Skeletal muscle tissue (tissue), 4 donors: Measurements from ENCODE around the gene TARS3. TPM values are rescaled to one million over a fixed set of nuclear protein-coding genes. Genes with fewer than 3 reads are reported as not detected.
A peak's percentile ranks its signal among the peaks of the same experiment; 100 is the strongest.
"Not testable (repeated sequence)": the region's sequence is repeated elsewhere in the genome, so short reads cannot be mapped to it uniquely, and the experiment has no call there.

Source experiments
- H3K27ac ChIP-seq: one replicate; pipeline ENCODE4 v1.7.0; 2013; ENCODE audit warnings: mild to moderate bottlenecking, low read depth, low read length, inconsistent platforms
- H3K27me3 ChIP-seq, 3 donors: one replicate each; pipeline ENCODE4 v1.7.0; 2013; ENCODE audit warnings: low read length in 3 of 3; ENCODE audit not compliant: control insufficient read depth in 3 of 3, insufficient read depth in 3 of 3
- H3K36me3 ChIP-seq, 3 donors: one replicate each; pipeline ENCODE4 v1.7.0; 2013; ENCODE audit warnings: low read length in 3 of 3; ENCODE audit not compliant: control insufficient read depth in 3 of 3, insufficient read depth in 3 of 3
- H3K4me1 ChIP-seq, 3 donors: one replicate each; pipeline ENCODE4 v1.7.0; 2013; ENCODE audit warnings: low read length in 3 of 3, mild to moderate bottlenecking in 3 of 3; ENCODE audit not compliant: control insufficient read depth in 3 of 3, insufficient read depth in 3 of 3
- H3K4me3 ChIP-seq, 3 donors: one replicate each; pipeline ENCODE4 v1.7.0; 2013; ENCODE audit warnings: low read length in 3 of 3
- H3K9ac ChIP-seq, 3 donors: one replicate each; pipeline ENCODE4 v1.7.0; 2013; ENCODE audit warnings: low read length in 3 of 3, mild to moderate bottlenecking in 3 of 3, moderate library complexity in 2 of 3, low read depth in 1 of 3
- H3K9me3 ChIP-seq, 3 donors: one replicate each; pipeline ENCODE4 v1.7.0; 2013; ENCODE audit warnings: low read length in 3 of 3; ENCODE audit not compliant: control insufficient read depth in 3 of 3
- total RNA-seq: library from RNA; depleted of rRNA; stranded (reverse); fragments of >200 nt; gene quantifications from one replicate; pipeline ENCODE4 v1.2.3, GENCODE V29; 2014
- donor health status: Osteomylitis.

TARS3 gene
- total RNA-seq, 1 donor from 2014 or later = 21.4 TPM

- Histone ChIP-seq H3K36me3 (peaks cover 0 to 19% (median 9%) of the 10 kb centered on the region in 3 donors), H3K27me3 (no peaks in the 10 kb centered on the region), H3K4me1 (peaks cover 3 to 6% (median 3%) of the 10 kb centered on the region in 3 donors), H3K9ac (no peak overlapping the region), H3K27ac (no peak overlapping the region), H3K9me3 (no peaks in the 10 kb centered on the region), H3K4me3 (no peak overlapping the region)
Measured at GRCh38 chr15:101637038-101637437, 87.2 kb downstream of the TARS3 start.

GRCh38 chr15:101635944-101636727 lies 88.1 kb downstream of the TARS3 start:
- H3K9ac ChIP-seq = no peak overlapping the region
- H3K36me3 ChIP-seq = peaks cover 0 to 16% (median 9%) of the 10 kb centered on the region in 3 donors
- no peak overlapping the region for H3K27ac ChIP-seq
- H3K4me3 ChIP-seq = no peak overlapping the region
- H3K4me1 ChIP-seq = peaks cover 3 to 6% (median 3%) of the 10 kb centered on the region in 3 donors
- H3K9me3 ChIP-seq = no peaks in the 10 kb centered on the region
- H3K27me3 ChIP-seq = no peaks in the 10 kb centered on the region

- Histone ChIP-seq H3K36me3 (peaks cover 0 to 4% (median 0%) of the 10 kb centered on the region in 3 donors), H3K9ac (no peak overlapping the region), H3K27ac (no peak overlapping the region), H3K27me3 (no peaks in the 10 kb centered on the region), H3K4me1 (no peaks in the 10 kb centered on the region), H3K4me3 (no peak overlapping the region), H3K9me3 (no peaks in the 10 kb centered on the region)
Measured at GRCh38 chr15:101633356-101633755, 90.9 kb downstream of the TARS3 start.

- H3K4me3 ChIP-seq, H3K9ac ChIP-seq, H3K36me3 ChIP-seq, H3K27ac ChIP-seq, H3K27me3 ChIP-seq, H3K9me3 ChIP-seq: not testable (repeated sequence)
- peaks cover 0 to 25% (median 16%) of the 10 kb centered on the region in 3 donors for H3K4me1 ChIP-seq
Measured at GRCh38 chr15:101626729-101627128, 97.5 kb downstream of the TARS3 start.

- H3K4me3 ChIP-seq = peak overlapping the region in 2 of 3 donors; percentile 15 to 21
- peaks cover 1 to 27% (median 17%) of the 10 kb centered on the region in 3 donors for H3K4me1 ChIP-seq
- H3K9me3 ChIP-seq = no peaks in the 10 kb centered on the region
- H3K9ac ChIP-seq = peak overlapping the region in 1 of 3 donors; percentile 41
- no peaks in the 10 kb centered on the region for H3K27me3 ChIP-seq
- H3K27ac ChIP-seq = peak overlapping the region; percentile 54
- H3K36me3 ChIP-seq = no peaks in the 10 kb centered on the region
Measured at GRCh38 chr15:101625980-101626379, 98.3 kb downstream of the TARS3 start.

- Histone ChIP-seq H3K4me1 (peaks cover 7 to 30% (median 20%) of the 10 kb centered on the region in 3 donors), H3K36me3 (no peaks in the 10 kb centered on the region), H3K27ac (peak overlapping the region; percentile 54), H3K27me3 (no peaks in the 10 kb centered on the region), H3K9me3 (no peaks in the 10 kb centered on the region), H3K9ac (peak overlapping the region in 1 of 3 donors; percentile 43), H3K4me3 (no peak overlapping the region)
Measured at GRCh38 chr15:101625184-101625583, 99.1 kb downstream of the TARS3 start.

GRCh38 chr15:101623367-101624304 lies 100.6 kb downstream of the TARS3 start:
- Histone ChIP-seq H3K27me3 (no peaks in the 10 kb centered on the region), H3K4me3 (no peak overlapping the region), H3K4me1 (peaks cover 19 to 45% (median 32%) of the 10 kb centered on the region in 3 donors), H3K36me3 (no peaks in the 10 kb centered on the region), H3K9ac (no peak overlapping the region), H3K9me3 (no peaks in the 10 kb centered on the region), H3K27ac (no peak overlapping the region)

GRCh38 chr15:101621961-101622360 lies 102.3 kb downstream of the TARS3 start:
- no peaks in the 10 kb centered on the region for H3K27me3 ChIP-seq
- H3K9me3 ChIP-seq = no peaks in the 10 kb centered on the region
- H3K36me3 ChIP-seq = no peaks in the 10 kb centered on the region
- no peak overlapping the region for H3K4me3 ChIP-seq
- H3K4me1 ChIP-seq = peaks cover 35 to 60% (median 38%) of the 10 kb centered on the region in 3 donors
- H3K27ac ChIP-seq = no peak overlapping the region
- no peak overlapping the region for H3K9ac ChIP-seq

- Histone ChIP-seq H3K9me3 (no peaks in the 10 kb centered on the region), H3K9ac (peak overlapping the region; percentile 74 to 82 (median 76)), H3K27me3 (no peaks in the 10 kb centered on the region), H3K4me3 (peak overlapping the region; percentile 61 to 63 (median 62)), H3K27ac (peak overlapping the region; percentile 86), H3K4me1 (peaks cover 45 to 66% (median 48%) of the 10 kb centered on the region in 3 donors), H3K36me3 (no peaks in the 10 kb centered on the region)
Measured at GRCh38 chr15:101620671-101621070, 103.6 kb downstream of the TARS3 start.

GRCh38 chr15:101619615-101619865 lies 104.7 kb downstream of the TARS3 start:
- peaks cover 48 to 66% (median 59%) of the 10 kb centered on the region in 3 donors for H3K4me1 ChIP-seq
- H3K9me3 ChIP-seq = no peaks in the 10 kb centered on the region
- peak overlapping the region; percentile 37 for H3K27ac ChIP-seq
- peak overlapping the region in 1 of 3 donors; percentile 54 for H3K9ac ChIP-seq
- H3K4me3 ChIP-seq = peak overlapping the region in 1 of 3 donors; percentile 13
- no peaks in the 10 kb centered on the region for H3K27me3 ChIP-seq
- no peaks in the 10 kb centered on the region for H3K36me3 ChIP-seq
